ENCODE data around the gene MACROD2. TPM values are rescaled to one million over a fixed set of nuclear protein-coding genes. Genes with fewer than 3 reads are reported as not detected.

Gene MACROD2
- total and polyA plus RNA-seq, 2 experiments from 2014 or later = 2.8 to 4.3 TPM

DNA sequence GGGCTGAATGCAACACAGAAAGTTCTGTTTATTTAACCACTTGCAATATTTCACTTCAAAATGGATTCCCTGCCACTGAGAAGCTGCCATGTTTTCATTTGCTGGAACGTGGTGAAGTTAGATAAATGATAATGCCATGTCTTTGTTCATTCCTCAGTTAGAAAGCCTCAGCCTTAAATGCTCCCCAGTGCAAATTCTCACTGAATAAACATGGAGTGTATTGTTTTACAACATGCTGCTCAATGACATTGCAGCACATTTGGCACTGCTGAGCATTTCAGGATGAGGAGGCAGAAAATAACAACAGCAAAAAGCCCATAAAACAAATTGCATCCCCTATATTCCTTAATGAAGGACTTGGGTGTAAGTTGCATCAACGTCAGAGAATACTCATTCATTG lies 1255.9 kb downstream of the MACROD2 start:
- Histone ChIP-seq H3F3A (replicated peaks; ENCODE audit: low read depth) (no peaks in the 10 kb centered on the region), H3K4me1 (ENCODE audit: insufficient read depth) (no peaks in the 10 kb centered on the region), H3K79me2 (replicated peaks; ENCODE audit: insufficient read depth) (no peaks in the 10 kb centered on the region), H2AFZ (no peak overlapping the region), H3K36me3 (ENCODE audit: insufficient read depth) (no peaks in the 10 kb centered on the region), H3K4me3 (no peak overlapping the region), H3K9me2 (ENCODE audit: insufficient read depth) (0 out of 2 replicates have a peak, but pooled peaks cover 5% of the 10 kb centered on the region), H3K4me2 (no peak overlapping the region), H4K20me1 (replicated peaks; ENCODE audit: insufficient read depth) (no peaks in the 10 kb centered on the region), H3K27ac (ENCODE audit: low read depth) (no peak overlapping the region), H3K27me3 (ENCODE audit: insufficient read depth) (no peaks in the 10 kb centered on the region)
- TF ChIP-seq CREB1 (CRISPR knock-in tag; IDR thresholded peaks at IDR 0.05; ENCODE audit: low read depth) (no peak), EZH2 (IDR thresholded peaks at IDR 0.05; ENCODE audit: low read depth, unreplicated experiment) (no peak), STAT1 (IDR thresholded peaks at IDR 0.05; ENCODE audit: unreplicated experiment) (no peak), REST (IDR thresholded peaks at IDR 0.05; ENCODE audit: unreplicated experiment) (no peak), JUNB (IDR thresholded peaks at IDR 0.05; ENCODE audit: unreplicated experiment) (no peak), ZNF462 (CRISPR knock-in tag; IDR thresholded peaks at IDR 0.05) (no peak), POLR2AphosphoS5 (IDR thresholded peaks at IDR 0.05; ENCODE audit: low read depth) (no peak), NANOG (IDR thresholded peaks at IDR 0.05; ENCODE audit: borderline replicate concordance) (no peak), ZNF114 (CRISPR knock-in tag; IDR thresholded peaks at IDR 0.05) (no peak), EZH2phosphoT487 (IDR thresholded peaks at IDR 0.05; ENCODE audit: unreplicated experiment) (no peak), ZNF331 (CRISPR knock-in tag; IDR thresholded peaks at IDR 0.05; ENCODE audit: low read depth) (no peak)
- TF ChIP-seq, protein P1, sequence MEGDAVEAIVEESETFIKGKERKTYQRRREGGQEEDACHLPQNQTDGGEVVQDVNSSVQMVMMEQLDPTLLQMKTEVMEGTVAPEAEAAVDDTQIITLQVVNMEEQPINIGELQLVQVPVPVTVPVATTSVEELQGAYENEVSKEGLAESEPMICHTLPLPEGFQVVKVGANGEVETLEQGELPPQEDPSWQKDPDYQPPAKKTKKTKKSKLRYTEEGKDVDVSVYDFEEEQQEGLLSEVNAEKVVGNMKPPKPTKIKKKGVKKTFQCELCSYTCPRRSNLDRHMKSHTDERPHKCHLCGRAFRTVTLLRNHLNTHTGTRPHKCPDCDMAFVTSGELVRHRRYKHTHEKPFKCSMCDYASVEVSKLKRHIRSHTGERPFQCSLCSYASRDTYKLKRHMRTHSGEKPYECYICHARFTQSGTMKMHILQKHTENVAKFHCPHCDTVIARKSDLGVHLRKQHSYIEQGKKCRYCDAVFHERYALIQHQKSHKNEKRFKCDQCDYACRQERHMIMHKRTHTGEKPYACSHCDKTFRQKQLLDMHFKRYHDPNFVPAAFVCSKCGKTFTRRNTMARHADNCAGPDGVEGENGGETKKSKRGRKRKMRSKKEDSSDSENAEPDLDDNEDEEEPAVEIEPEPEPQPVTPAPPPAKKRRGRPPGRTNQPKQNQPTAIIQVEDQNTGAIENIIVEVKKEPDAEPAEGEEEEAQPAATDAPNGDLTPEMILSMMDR (conservative IDR thresholded peaks at IDR 0.05; ENCODE audit: low read depth in 2 of 2) = no peak
- TF ChIP-seq, protein P2, sequence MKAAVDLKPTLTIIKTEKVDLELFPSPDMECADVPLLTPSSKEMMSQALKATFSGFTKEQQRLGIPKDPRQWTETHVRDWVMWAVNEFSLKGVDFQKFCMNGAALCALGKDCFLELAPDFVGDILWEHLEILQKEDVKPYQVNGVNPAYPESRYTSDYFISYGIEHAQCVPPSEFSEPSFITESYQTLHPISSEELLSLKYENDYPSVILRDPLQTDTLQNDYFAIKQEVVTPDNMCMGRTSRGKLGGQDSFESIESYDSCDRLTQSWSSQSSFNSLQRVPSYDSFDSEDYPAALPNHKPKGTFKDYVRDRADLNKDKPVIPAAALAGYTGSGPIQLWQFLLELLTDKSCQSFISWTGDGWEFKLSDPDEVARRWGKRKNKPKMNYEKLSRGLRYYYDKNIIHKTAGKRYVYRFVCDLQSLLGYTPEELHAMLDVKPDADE (IDR thresholded peaks at IDR 0.05) = no peak
- H3K4me3 Mint-ChIP-seq = no peak overlapping the region
- DNase-seq (ENCODE audit: low spot score) (no peak), ATAC-seq (no peak)
- peaks cover 10% of the 10 kb centered on the region for H3K4me1 Mint-ChIP-seq
- peaks cover 4% of the 10 kb centered on the region for H3K27me3 Mint-ChIP-seq (ENCODE audit: insufficient read depth, low read depth, poor library complexity)
- peaks cover 3% of the 10 kb centered on the region; the same call in 1 of the 3 replicates for H3K9me3 Mint-ChIP-seq
- no peaks in the 10 kb centered on the region; the same call in 2 of the 3 replicates for H3K36me3 Mint-ChIP-seq (ENCODE audit: low read depth)
- no peak overlapping the region for H3K27ac Mint-ChIP-seq

Data from GM23338 (cell line).